ENCODE results near the gene MEIS1.

MEIS1 gene

DNA sequence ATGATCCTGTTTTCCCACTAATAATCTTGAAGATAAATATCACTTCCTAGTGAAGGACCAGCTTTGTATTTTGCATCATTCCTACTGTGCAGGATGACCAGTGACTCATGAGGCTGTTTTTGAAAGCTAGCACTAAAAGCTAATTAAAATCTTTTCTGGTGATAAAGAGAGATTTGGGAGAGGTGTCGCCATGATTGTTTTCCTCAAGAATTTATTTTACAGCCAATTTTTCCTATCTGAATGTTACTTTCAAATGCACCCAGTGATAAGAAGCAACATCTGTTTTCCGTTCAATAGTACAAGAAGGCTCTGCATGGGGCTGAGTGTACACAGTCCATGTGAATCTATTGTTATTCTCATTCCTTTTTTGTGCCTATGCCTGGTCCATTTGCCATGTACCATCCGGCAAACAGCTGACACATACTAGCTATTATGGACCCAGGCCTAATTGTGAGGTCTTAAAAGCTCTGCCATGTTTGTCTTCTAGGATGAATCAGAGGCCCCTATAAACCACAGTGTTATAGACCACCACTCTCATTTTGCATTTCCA, 28.4 kb downstream of the MEIS1 start:
- in situ Hi-C loops (cut with HindIII; ENCODE audit: low sequenced_read_pairs): no loop called here
- TF ChIP-seq, protein P1, sequence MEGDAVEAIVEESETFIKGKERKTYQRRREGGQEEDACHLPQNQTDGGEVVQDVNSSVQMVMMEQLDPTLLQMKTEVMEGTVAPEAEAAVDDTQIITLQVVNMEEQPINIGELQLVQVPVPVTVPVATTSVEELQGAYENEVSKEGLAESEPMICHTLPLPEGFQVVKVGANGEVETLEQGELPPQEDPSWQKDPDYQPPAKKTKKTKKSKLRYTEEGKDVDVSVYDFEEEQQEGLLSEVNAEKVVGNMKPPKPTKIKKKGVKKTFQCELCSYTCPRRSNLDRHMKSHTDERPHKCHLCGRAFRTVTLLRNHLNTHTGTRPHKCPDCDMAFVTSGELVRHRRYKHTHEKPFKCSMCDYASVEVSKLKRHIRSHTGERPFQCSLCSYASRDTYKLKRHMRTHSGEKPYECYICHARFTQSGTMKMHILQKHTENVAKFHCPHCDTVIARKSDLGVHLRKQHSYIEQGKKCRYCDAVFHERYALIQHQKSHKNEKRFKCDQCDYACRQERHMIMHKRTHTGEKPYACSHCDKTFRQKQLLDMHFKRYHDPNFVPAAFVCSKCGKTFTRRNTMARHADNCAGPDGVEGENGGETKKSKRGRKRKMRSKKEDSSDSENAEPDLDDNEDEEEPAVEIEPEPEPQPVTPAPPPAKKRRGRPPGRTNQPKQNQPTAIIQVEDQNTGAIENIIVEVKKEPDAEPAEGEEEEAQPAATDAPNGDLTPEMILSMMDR (IDR thresholded peaks at IDR 0.05; ENCODE audit: low read depth, low read length, missing control alignments): no peak
- H3K4me3 ChIP-seq (ENCODE audit: low read depth, low read length): no peak overlapping the region
- no peak for DNase-seq (ENCODE audit: low read depth)

DNA sequence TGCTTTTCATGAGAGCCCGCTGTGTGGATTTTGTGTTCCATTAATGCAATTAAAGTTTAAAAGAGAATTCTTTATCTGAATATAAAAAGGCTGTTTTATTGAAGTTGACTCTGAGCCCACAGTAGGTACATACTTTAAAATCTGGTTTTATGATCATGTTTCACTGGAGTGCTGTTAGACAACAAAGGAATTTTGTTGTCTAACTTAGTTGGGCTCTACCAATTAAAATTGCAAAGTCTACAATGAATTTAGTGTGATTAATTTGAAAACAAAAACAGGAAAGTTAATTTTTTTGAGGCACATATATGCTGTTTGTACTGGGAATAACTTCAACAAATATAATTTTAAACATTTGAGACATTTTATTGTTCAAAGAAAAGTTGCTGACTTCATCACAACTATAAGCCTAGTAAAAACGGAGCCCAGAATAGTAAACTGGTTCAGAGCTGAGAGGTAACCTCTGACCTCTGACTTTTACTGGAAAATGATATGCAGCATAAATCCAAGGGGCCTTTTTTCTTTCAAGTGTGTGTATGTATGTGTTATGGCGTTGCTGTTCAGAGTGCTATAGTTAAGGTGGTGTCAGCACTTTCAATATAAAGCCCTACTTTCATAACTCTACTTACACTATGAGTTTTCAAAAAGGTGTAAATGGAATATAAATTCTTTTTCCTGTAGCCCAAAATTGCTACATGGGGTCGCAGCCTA, 30.2 kb downstream of the MEIS1 start:
- DNase-seq (ENCODE audit: low read depth): no peak
- TF ChIP-seq, protein P1 (IDR thresholded peaks at IDR 0.05; ENCODE audit: low read depth, low read length, missing control alignments): no peak
- in situ Hi-C loops (cut with HindIII; ENCODE audit: low sequenced_read_pairs): no loop called here
- no peak overlapping the region for H3K4me3 ChIP-seq (ENCODE audit: low read depth, low read length)

DNA sequence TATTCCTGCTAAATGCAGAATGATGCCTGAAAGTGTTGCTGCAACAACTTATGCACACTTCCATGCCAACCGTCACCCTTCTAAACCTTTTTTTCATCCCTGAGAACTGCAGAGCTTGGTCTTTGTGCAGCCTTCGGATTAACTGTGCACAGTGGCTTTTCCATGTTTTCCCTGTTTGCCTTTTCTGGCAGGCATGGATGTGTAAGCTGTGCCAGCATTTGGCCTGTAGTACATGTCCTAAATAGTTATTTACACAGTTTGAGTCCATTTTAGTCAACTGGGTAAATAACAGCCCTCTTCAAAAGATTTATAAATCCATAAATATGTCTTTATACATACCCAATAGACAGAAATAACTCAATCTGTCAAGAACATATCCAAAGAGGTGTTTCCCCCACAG, 31.5 kb downstream of the MEIS1 start:
- in situ Hi-C loops (cut with HindIII; ENCODE audit: low sequenced_read_pairs): no loop called here
- TF ChIP-seq, protein P1 (IDR thresholded peaks at IDR 0.05; ENCODE audit: low read depth, low read length, missing control alignments): no peak
- no peak for DNase-seq (ENCODE audit: low read depth)
- no peak overlapping the region for H3K4me3 ChIP-seq (ENCODE audit: low read depth, low read length)

DNA sequence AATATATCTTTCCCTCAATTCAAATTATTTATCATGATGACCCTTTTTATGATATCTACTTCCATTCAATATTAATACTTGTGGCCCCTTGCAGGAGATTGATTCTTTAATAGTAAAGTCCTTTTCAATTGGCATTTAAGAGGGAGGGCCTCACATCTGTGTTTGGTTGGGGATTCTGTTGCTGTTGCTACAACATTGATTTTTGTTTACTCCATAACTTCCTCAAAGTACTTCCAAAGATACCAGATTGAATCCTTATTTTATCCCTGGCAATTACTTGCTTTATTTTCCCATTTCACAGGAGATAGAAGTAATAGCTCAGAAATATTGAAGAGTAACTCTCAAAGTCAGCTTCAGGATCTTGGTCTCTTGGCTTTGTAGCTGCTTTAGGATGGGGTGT, 32.8 kb downstream of the MEIS1 start:
- H3K4me3 ChIP-seq (ENCODE audit: low read depth, low read length): no peak overlapping the region
- TF ChIP-seq, protein P1 (IDR thresholded peaks at IDR 0.05; ENCODE audit: low read depth, low read length, missing control alignments): no peak
- in situ Hi-C loops (cut with HindIII; ENCODE audit: low sequenced_read_pairs): no loop called here
- no peak for DNase-seq (ENCODE audit: low read depth)

DNA sequence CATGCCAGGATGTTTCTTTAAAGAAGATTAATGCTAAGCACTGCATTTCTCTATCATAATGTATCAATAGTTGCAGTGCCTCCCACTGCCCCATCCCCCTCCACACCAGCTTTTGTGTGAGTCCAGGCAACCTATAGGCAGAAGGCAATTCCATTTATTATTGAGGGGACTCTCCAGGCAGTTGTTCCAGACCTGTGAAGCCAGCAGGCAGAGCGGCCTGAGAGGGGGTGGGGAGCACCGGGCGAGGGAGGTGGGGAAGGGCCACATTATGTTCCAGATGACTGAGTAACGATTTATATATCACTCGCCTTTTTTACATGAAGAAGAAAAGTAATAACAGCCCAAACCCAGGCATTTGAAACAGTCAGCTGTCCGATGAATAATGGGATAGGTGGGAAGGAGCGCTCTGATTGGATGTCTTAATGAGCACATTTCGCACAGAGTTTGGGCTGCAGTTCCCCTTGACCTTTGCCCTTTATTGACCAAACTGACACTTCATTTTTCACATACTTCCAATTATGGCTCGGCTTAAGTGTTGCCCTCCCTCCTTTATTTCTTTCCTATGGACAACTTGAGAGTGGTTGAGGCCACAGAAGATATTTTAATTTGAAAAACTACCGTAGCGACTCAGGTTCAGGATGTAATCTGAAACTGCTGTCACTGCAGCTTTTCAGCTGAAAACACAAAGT, 34.4 kb downstream of the MEIS1 start:
- TF ChIP-seq, protein P1 (IDR thresholded peaks at IDR 0.05; ENCODE audit: low read depth, low read length, missing control alignments): no peak
- in situ Hi-C loops (cut with HindIII; ENCODE audit: low sequenced_read_pairs): no loop called here
- DNase-seq (ENCODE audit: low read depth): no peak
- H3K4me3 ChIP-seq (ENCODE audit: low read depth, low read length): no peak overlapping the region

DNA sequence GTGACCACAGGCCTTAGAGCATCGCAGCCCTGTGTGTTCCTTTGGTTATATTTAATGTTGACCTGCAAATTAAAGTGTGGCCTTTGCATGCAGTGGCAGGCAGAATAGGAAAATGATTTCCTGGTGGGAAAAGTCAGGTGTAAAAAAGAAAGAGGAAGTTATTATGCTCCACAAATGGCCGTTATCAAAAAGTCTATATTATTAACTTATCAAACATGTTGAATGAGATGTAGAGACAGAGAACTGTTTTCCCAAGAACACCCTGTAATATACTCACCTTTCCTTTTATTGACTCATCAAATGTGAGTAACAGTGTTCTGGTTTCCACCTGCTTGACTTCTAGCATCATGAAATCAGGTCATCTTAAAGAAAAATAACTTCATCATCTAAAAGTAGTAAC, 35.3 kb downstream of the MEIS1 start:
- H3K4me3 ChIP-seq (ENCODE audit: low read depth, low read length): no peak overlapping the region
- no peak for DNase-seq (ENCODE audit: low read depth)
- TF ChIP-seq, protein P1 (IDR thresholded peaks at IDR 0.05; ENCODE audit: low read depth, low read length, missing control alignments): no peak
- in situ Hi-C loops (cut with HindIII; ENCODE audit: low sequenced_read_pairs): no loop called here
